IMR-90 (cell line): Measurements from ENCODE around the gene PDE8B. TPM values are rescaled to one million over a fixed set of nuclear protein-coding genes. Genes with fewer than 3 reads are reported as not detected.
A peak's percentile ranks its signal among the peaks of the same experiment; 100 is the strongest.

ENCODE experiments used
- ATAC-seq: fragments of 200-7000 bp; cut with Tn5 transposase; 2 replicates; pipeline ENCODE4 v1.9.1; 2020; ENCODE audit warnings: low read depth, mild to moderate bottlenecking, moderate library complexity
- BruUV-seq: library from RNA; stranded (reverse); fragments of 400-500 nt; replicated peaks from 2 replicates; lab custom pipeline; 2021; lab: Mats Ljungman, UMichigan
- CTCF ChIA-PET: fragments of 300-600 bp; formaldehyde crosslinking; extraction: SDS; loops from one replicate; lab custom pipeline; 2021; ENCODE audit warnings: antibody characterized with exemption; lab: Yijun Ruan, JAX
- POLR2A ChIA-PET: fragments of 300-600 bp; sonication (Branson Sonifier 250); formaldehyde crosslinking; loops from one replicate; lab custom pipeline; 2022; ENCODE audit warnings: antibody characterized with exemption; ENCODE audit not compliant: unreplicated experiment; lab: Charles Lee
- DNase-seq: peaks from one replicate; pipeline ENCODE4 v3.0.0; 2013
- H2AFZ ChIP-seq: replicated peaks from 2 replicates; pipeline ENCODE3; 2013; ENCODE audit warnings: low read length, mild to moderate bottlenecking; ENCODE audit not compliant: poor library complexity
- H2AK5ac ChIP-seq: 2 replicates; pipeline ENCODE4 v1.6.1; 2013; ENCODE audit warnings: low read depth, low read length, inconsistent platforms
- H2AK9ac ChIP-seq: replicated peaks from 2 replicates; pipeline ENCODE3; 2013; ENCODE audit warnings: mild to moderate bottlenecking, low read depth, low read length, moderate library complexity; ENCODE audit not compliant: poor library complexity
- H2BK120ac ChIP-seq: 2 replicates; pipeline ENCODE4 v1.6.1; 2013; ENCODE audit warnings: low read depth, low read length, inconsistent platforms
- H2BK15ac ChIP-seq: 3 replicates; pipeline ENCODE4 v1.6.1; 2013; ENCODE audit warnings: low read depth, low read length, inconsistent platforms
- H2BK20ac ChIP-seq: 2 replicates; pipeline ENCODE4 v1.6.1; 2013; ENCODE audit warnings: low read depth, mild to moderate bottlenecking, inconsistent platforms, low read length, moderate library complexity
- H2BK5ac ChIP-seq: 2 replicates; pipeline ENCODE4 v1.6.1; 2013; ENCODE audit warnings: mild to moderate bottlenecking, low read depth, low read length, inconsistent platforms; ENCODE audit not compliant: poor library complexity, severe bottlenecking
- H3K14ac ChIP-seq: replicated peaks from 2 replicates; pipeline ENCODE4 v1.6.1; 2013; ENCODE audit warnings: low read depth, low read length, inconsistent platforms
- H3K18ac ChIP-seq: 2 replicates; pipeline ENCODE4 v1.6.1; 2013; ENCODE audit warnings: low read depth, low read length, control low read depth
- H3K23ac ChIP-seq: 2 replicates; pipeline ENCODE4 v1.6.1; 2013; ENCODE audit warnings: low read depth, low read length, inconsistent platforms
- H3K27ac ChIP-seq: 2 replicates; pipeline ENCODE4 v1.5.1; 2013; ENCODE audit warnings: mild to moderate bottlenecking, control low read depth, low read length; ENCODE audit not compliant: insufficient read depth
- H3K27me3 ChIP-seq: 2 replicates; pipeline ENCODE4 v1.6.1; 2013; ENCODE audit warnings: low read length; ENCODE audit not compliant: control insufficient read depth, insufficient read depth
- H3K36me3 ChIP-seq: 2 replicates; pipeline ENCODE4 v1.6.1; 2013; ENCODE audit warnings: low read length, mixed read lengths; ENCODE audit not compliant: control insufficient read depth, insufficient read depth
- H3K4ac ChIP-seq: 2 replicates; pipeline ENCODE4 v1.6.1; 2013; ENCODE audit warnings: low read depth, low read length, inconsistent platforms
- H3K4me1 ChIP-seq: 2 replicates; pipeline ENCODE4 v1.6.1; 2013; ENCODE audit warnings: low read length, mixed read lengths; ENCODE audit not compliant: control insufficient read depth, insufficient read depth
- H3K4me2 ChIP-seq: 2 replicates; pipeline ENCODE4 v1.6.1; 2013; ENCODE audit warnings: low read depth, mild to moderate bottlenecking, control low read depth, low read length, moderate library complexity
- H3K4me3 ChIP-seq: 2 replicates; pipeline ENCODE4 v1.5.1; 2013; ENCODE audit warnings: low read depth, mild to moderate bottlenecking, control low read depth, low read length, moderate library complexity; ENCODE audit not compliant: insufficient read depth
- H3K56ac ChIP-seq: 2 replicates; pipeline ENCODE4 v1.6.1; 2013; ENCODE audit warnings: low read length, inconsistent platforms; ENCODE audit not compliant: insufficient read depth; ENCODE audit errors: extremely low read depth
- H3K79me1 ChIP-seq, 2 experiments: 2 replicates each; pipeline ENCODE4 v1.6.1; 2013; ENCODE audit warnings: low read length in 2 of 2, inconsistent platforms in 1 of 2, low read depth in 1 of 2
- H3K9ac ChIP-seq: 2 replicates; pipeline ENCODE4 v1.6.1; 2013; ENCODE audit warnings: low read depth, low read length, control low read depth
- H3K9me1 ChIP-seq: 2 replicates; pipeline ENCODE4 v1.6.1; 2013; ENCODE audit warnings: low read length, inconsistent platforms; ENCODE audit not compliant: insufficient read depth
- H3K9me3 ChIP-seq: 2 replicates; pipeline ENCODE4 v1.6.1; 2013; ENCODE audit warnings: low read length; ENCODE audit not compliant: control insufficient read depth, insufficient read depth
- H4K20me1 ChIP-seq: 2 replicates; pipeline ENCODE4 v1.6.1; 2013; ENCODE audit warnings: low read length, inconsistent platforms; ENCODE audit not compliant: insufficient read depth
- H4K5ac ChIP-seq: 2 replicates; pipeline ENCODE4 v1.6.1; 2013; ENCODE audit warnings: mild to moderate bottlenecking, low read depth, low read length, control low read depth
- H4K8ac ChIP-seq, 2 experiments: 2 replicates each; pipeline ENCODE4 v1.6.1; 2013; ENCODE audit warnings: low read depth in 2 of 2, low read length in 2 of 2, control low read depth in 1 of 2, inconsistent platforms in 1 of 2
- H4K91ac ChIP-seq: 2 replicates; pipeline ENCODE4 v1.6.1; 2013; ENCODE audit warnings: low read depth, low read length, inconsistent platforms; ENCODE audit not compliant: insufficient read depth
- BHLHE40 ChIP-seq: fragments of 150-350 bp; IDR thresholded peaks from 2 replicates; pipeline ENCODE4 v1.6.1; 2016; ENCODE audit warnings: mild to moderate bottlenecking, low read depth, low read length
- CEBPB ChIP-seq: IDR thresholded peaks from 2 replicates; pipeline ENCODE4 v1.6.1; 2012; ENCODE audit warnings: low read depth, low read length, improper control_type of control experiment
- MXI1 ChIP-seq: IDR thresholded peaks from 2 replicates; pipeline ENCODE4 v1.6.1; 2012; ENCODE audit warnings: low read depth, mild to moderate bottlenecking, low read length, moderate library complexity, borderline replicate concordance
- RAD21 ChIP-seq: IDR thresholded peaks from 2 replicates; pipeline ENCODE4 v1.6.1; 2012; ENCODE audit warnings: low read length, improper control_type of control experiment
- RCOR1 ChIP-seq: IDR thresholded peaks from 2 replicates; pipeline ENCODE4 v1.6.1; 2012; ENCODE audit warnings: mild to moderate bottlenecking, low read length, improper control_type of control experiment; ENCODE audit not compliant: insufficient replicate concordance
- USF2 ChIP-seq: fragments of 150-350 bp; IDR thresholded peaks from 2 replicates; pipeline ENCODE4 v1.6.1; 2017; ENCODE audit warnings: mild to moderate bottlenecking, antibody characterized with exemption, low read length, low read depth
- WGBS, 2 experiments: methylation state at CpG; one replicate each; pipeline versions ENCODE4 v1.1.5 to v1.1.7; 2013; ENCODE audit warnings: missing lambda C conversion rate in 2 of 2; ENCODE audit not compliant: insufficient read length in 1 of 2; ENCODE audit errors: extremely low coverage in 2 of 2; 5-methylcytosine and 5-hydroxymethylcytosine counted together
- dilution Hi-C: fragments of 300-500 bp; cut with HindIII; formaldehyde crosslinking; loops from one replicate; pipeline ENCODE4 v1.14.3; 2018; ENCODE audit warnings: low sequenced_read_pairs; ENCODE audit not compliant: unreplicated experiment
- in situ Hi-C: fragments of 300-500 bp; cut with MboI; formaldehyde crosslinking; loops from 3 replicates; pipeline ENCODE4 v1.14.3; 2019; ENCODE audit warnings: low sequenced_read_pairs, inconsistent platforms, mixed read lengths
- intact Hi-C: fragments of 100-400 bp; cut with micrococcal nuclease; formaldehyde crosslinking; loops from 2 replicates; pipeline ENCODE4 v1.10.0; 2022
- polyA plus RNA-seq, 3 experiments: library from polyadenylated mRNA; depleted of rRNA; stranded (reverse); fragments of >200 nt; gene quantifications; 2 replicates each; pipeline ENCODE4 v1.2.3, GENCODE V29; 2012; ENCODE audit warnings: low replicate concordance in 1 of 3
- total RNA-seq: library from RNA; depleted of rRNA; stranded (reverse); fragments of >200 nt; gene quantifications from 2 replicates; pipeline ENCODE4 v1.2.3, GENCODE V29; 2012
- TF ChIP-seq, protein P1 (sequence below): fragments of 150-350 bp; IDR thresholded peaks from 2 replicates; pipeline ENCODE4 v1.6.1; 2016; ENCODE audit warnings: low read depth, mild to moderate bottlenecking, low read length, moderate library complexity, borderline replicate concordance

PDE8B gene
- total and polyA plus RNA-seq, 2 of the 4 experiments (the other 2 are of a cell fraction) = under 0.01 to 0.03 TPM

DNA sequence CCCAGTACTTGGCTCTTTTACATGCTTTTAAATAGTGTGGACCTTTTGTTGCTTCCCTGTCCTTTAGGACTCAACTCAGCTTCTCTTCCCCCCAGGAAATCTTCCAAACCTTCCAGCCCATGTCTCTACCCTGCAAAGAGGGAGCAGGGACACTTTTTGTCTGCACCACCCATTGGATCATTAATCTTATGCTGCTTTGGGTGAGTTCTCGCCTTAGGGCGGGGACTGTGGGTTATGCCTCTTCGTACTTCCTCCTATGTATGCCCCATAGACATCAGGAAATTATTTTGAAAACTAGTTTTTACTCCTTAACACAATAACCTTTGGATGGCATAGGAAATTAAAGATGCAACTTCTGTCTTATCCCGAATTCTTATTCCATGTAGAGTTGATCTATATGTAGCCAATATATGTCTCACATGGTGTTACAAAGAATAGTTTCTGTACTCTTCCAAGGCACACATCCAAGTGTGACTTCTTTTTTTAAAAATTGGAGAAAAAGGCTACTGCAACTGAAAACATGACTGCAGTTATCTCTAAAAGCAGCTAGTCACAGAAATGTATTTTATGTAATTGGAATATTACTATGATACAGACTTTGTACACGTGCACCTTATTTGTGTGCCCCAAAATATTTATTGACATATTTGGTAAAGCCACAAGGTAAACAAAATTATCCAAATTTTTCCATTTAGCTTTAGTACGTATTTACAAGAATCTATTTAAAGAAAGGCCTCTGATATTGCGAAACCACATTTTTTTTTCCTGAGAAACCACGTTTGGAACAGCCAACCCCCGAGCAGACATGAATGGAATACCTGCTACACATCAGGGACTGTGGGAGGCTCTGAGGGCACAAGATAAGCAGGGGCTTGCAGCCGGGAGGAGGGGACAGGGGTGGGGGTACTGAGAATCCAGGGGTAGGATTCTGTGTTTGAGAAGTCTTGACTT, 148.1 kb downstream of the PDE8B start:
- no peaks in the 10 kb centered on the region for H3K9me3 ChIP-seq
- H3K4me2 ChIP-seq = no peak overlapping the region; the same call in none of the 2 replicates
- ChIA-PET CTCF (no interaction called here), POLR2A (no interaction called here)
- peak overlapping the region in 1 of 2 experiments; percentile 61; a peak in 2 of 4 replicates for H4K8ac ChIP-seq
- H3K9me1 ChIP-seq = peaks cover 13% of the 10 kb centered on the region
- BruUV-seq = no TSS peak
- H2AFZ ChIP-seq = no peak overlapping the region
- peak overlapping the region; percentile 50 for H4K91ac ChIP-seq
- no peak overlapping the region for H3K56ac ChIP-seq
- H2AK9ac ChIP-seq = no peak overlapping the region
- H3K4me1 ChIP-seq = peaks cover 8% of the 10 kb centered on the region
- H3K4me3 ChIP-seq = no peak overlapping the region
- H3K14ac ChIP-seq = peak overlapping the region; percentile 74; the same call in 1 of the 2 replicates
- TF ChIP-seq RAD21 (no peak), USF2 (no peak), BHLHE40 (no peak), RCOR1 (no peak), CEBPB (peak; percentile 98), MXI1 (no peak)
- TF ChIP-seq, protein P1, sequence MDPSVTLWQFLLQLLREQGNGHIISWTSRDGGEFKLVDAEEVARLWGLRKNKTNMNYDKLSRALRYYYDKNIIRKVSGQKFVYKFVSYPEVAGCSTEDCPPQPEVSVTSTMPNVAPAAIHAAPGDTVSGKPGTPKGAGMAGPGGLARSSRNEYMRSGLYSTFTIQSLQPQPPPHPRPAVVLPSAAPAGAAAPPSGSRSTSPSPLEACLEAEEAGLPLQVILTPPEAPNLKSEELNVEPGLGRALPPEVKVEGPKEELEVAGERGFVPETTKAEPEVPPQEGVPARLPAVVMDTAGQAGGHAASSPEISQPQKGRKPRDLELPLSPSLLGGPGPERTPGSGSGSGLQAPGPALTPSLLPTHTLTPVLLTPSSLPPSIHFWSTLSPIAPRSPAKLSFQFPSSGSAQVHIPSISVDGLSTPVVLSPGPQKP = no peak
- WGBS, 2 experiments = no CpG with 5 or more reads among the region's 10 CpGs
- no peaks in the 10 kb centered on the region for H4K20me1 ChIP-seq
- no peak overlapping the region for H3K9ac ChIP-seq
- 0 out of 2 replicates have a peak, but pooled peaks cover 2% of the 10 kb centered on the region for H3K27me3 ChIP-seq
- no peaks in the 10 kb centered on the region for H3K36me3 ChIP-seq
- peak overlapping the region; percentile 34; the same call in 1 of the 2 replicates for H3K23ac ChIP-seq
- H2BK20ac ChIP-seq = peak overlapping the region; percentile 90; the same call in 1 of the 2 replicates
- peak overlapping the region; percentile 81 for H3K4ac ChIP-seq
- no peak overlapping the region for H4K5ac ChIP-seq
- H3K27ac ChIP-seq = no peak overlapping the region
- peak overlapping the region; percentile 94 for H2AK5ac ChIP-seq
- in situ Hi-C loops (no loop called here), dilution Hi-C loops (no loop called here), intact Hi-C loops (no loop called here)
- peak overlapping the region; percentile 92; the same call in 1 of the 3 replicates for H2BK15ac ChIP-seq
- peak overlapping the region; percentile 79 for H2BK120ac ChIP-seq
- no peaks in the 10 kb centered on the region for H3K79me1 ChIP-seq
- ATAC-seq (peak; percentile 71), DNase-seq (peak; percentile 66)
- 0 out of 2 replicates have a peak overlapping the region, but pooled peaks have one; percentile 4 for H3K18ac ChIP-seq
- no peak overlapping the region for H2BK5ac ChIP-seq
